Upper lobe of left lung (tissue), 6 donors: ENCODE data around the gene NMNAT1. TPM values are rescaled to one million over a fixed set of nuclear protein-coding genes. Genes with fewer than 3 reads are reported as not detected.

ENCODE experiments used
- ATAC-seq, 2 donors: fragments of 200-7000 bp; cut with Tn5 transposase; one replicate each; pipeline ENCODE4 v1.9.1; 2022; ENCODE audit warnings: mild to moderate bottlenecking in 2 of 2, moderate library complexity in 2 of 2; ENCODE audit not compliant: low FRiP score in 2 of 2
- DNase-seq, 2 donors: peaks; one replicate each; pipeline ENCODE4 v3.0.0-alpha.2; 2019 to 2020
- H3K27ac ChIP-seq, 4 donors: fragments of 200-600 bp; sonication (generic); one replicate each; pipeline ENCODE4 v1.5.1; 2016 to 2019
- H3K27me3 ChIP-seq, 4 donors: fragments of 200-600 bp; sonication (generic); one replicate each; pipeline ENCODE4 v1.5.1; 2017 to 2019
- H3K36me3 ChIP-seq, 4 donors: fragments of 200-600 bp; sonication (generic); one replicate each; pipeline ENCODE4 v1.5.1; 2016 to 2019
- H3K4me1 ChIP-seq, 4 donors: fragments of 200-600 bp; sonication (generic); one replicate each; pipeline ENCODE4 v1.5.1; 2018 to 2019
- H3K4me3 ChIP-seq, 4 donors: fragments of 200-600 bp; sonication (generic); one replicate each; pipeline ENCODE4 v1.5.1; 2017 to 2019; ENCODE audit warnings: mild to moderate bottlenecking in 2 of 4, moderate library complexity in 1 of 4
- H3K9me3 ChIP-seq, 4 donors: fragments of 200-600 bp; sonication (generic); one replicate each; pipeline ENCODE4 v1.5.1; 2018 to 2019
- EP300 ChIP-seq, 4 donors: sonication (generic); formaldehyde crosslinking; IDR thresholded peaks; one replicate each; pipeline ENCODE4 v1.5.1; 2017; ENCODE audit warnings: antibody characterized with exemption in 4 of 4, control low read depth in 2 of 4
- POLR2A ChIP-seq, 4 donors: fragments of 450-650 bp; IDR thresholded peaks; one replicate each; pipeline ENCODE4 v1.5.1; 2016 to 2017; ENCODE audit warnings: antibody characterized with exemption in 4 of 4, mild to moderate bottlenecking in 2 of 4
- POLR2AphosphoS5 ChIP-seq, 2 donors: sonication (generic); formaldehyde crosslinking; IDR thresholded peaks; one replicate each; pipeline ENCODE4 v1.5.1; 2017; ENCODE audit warnings: antibody characterized with exemption in 2 of 2
- WGBS, 2 donors: methylation state at CpG; one replicate each; pipeline ENCODE4 v1.1.5; 2017 to 2018; 5-methylcytosine and 5-hydroxymethylcytosine counted together
- total RNA-seq, 6 donors: library from RNA; depleted of rRNA in 4 of 6; stranded (reverse); fragments of >200 nt in 4 of 6; gene quantifications; one replicate each; pipeline versions ENCODE4 v1.1.0 to v1.2.1, GENCODE V29; 2016 to 2021
- TF ChIP-seq, protein P1 (sequence below), 6 experiments: fragments of 450-650 bp in 4 of 6; fragments of 200-600 bp in 2 of 6; sonication (generic) in 2 of 6; IDR thresholded peaks; one replicate each; pipeline ENCODE4 v1.5.1; 2016 to 2019; ENCODE audit warnings: antibody characterized with exemption in 6 of 6
- donor health status: DM: no; HTN: no; CAD: no; lungs with moderate emphysema.
- donor health status: DM: no; HTN: yes; CAD: no; lungs with severe emphysema.

The NMNAT1 gene
- total RNA-seq, 6 donors from 2014 or later, result 4.6 to 13.6 (median 8.5) TPM

- 81 to 88% methylated on average over 10 to 12 of the region's 12 CpGs for WGBS, 2 donors
- H3K27me3 ChIP-seq, result no peaks in the 10 kb centered on the region
- no peak for ATAC-seq
- no peaks in the 10 kb centered on the region for H3K9me3 ChIP-seq
- no peak overlapping the region for H3K4me3 ChIP-seq
- TF ChIP-seq EP300 (IDR thresholded peaks at IDR 0.05) (no peak), POLR2A (IDR thresholded peaks at IDR 0.05) (no peak), POLR2AphosphoS5 (IDR thresholded peaks at IDR 0.05) (no peak)
- TF ChIP-seq, protein P1, sequence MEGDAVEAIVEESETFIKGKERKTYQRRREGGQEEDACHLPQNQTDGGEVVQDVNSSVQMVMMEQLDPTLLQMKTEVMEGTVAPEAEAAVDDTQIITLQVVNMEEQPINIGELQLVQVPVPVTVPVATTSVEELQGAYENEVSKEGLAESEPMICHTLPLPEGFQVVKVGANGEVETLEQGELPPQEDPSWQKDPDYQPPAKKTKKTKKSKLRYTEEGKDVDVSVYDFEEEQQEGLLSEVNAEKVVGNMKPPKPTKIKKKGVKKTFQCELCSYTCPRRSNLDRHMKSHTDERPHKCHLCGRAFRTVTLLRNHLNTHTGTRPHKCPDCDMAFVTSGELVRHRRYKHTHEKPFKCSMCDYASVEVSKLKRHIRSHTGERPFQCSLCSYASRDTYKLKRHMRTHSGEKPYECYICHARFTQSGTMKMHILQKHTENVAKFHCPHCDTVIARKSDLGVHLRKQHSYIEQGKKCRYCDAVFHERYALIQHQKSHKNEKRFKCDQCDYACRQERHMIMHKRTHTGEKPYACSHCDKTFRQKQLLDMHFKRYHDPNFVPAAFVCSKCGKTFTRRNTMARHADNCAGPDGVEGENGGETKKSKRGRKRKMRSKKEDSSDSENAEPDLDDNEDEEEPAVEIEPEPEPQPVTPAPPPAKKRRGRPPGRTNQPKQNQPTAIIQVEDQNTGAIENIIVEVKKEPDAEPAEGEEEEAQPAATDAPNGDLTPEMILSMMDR (IDR thresholded peaks at IDR 0.05), result no peak
- H3K36me3 ChIP-seq, result peaks cover 0 to 4% (median 0%) of the 10 kb centered on the region in 4 donors
- no peak for DNase-seq
- H3K4me1 ChIP-seq, result no peaks in the 10 kb centered on the region
- no peak overlapping the region for H3K27ac ChIP-seq
Measured at GRCh38 chr1:9960706-9961562, 17.7 kb downstream of the NMNAT1 start.

- peak overlapping the region in 1 of 4 donors; percentile 39 for H3K27ac ChIP-seq
- no peak for ATAC-seq
- WGBS, 2 donors, result 85 to 86% methylated on average over 5 of the region's 5 CpGs
Measured at GRCh38 chr1:9984253-9984652, 41.0 kb downstream of the NMNAT1 start.

DNA sequence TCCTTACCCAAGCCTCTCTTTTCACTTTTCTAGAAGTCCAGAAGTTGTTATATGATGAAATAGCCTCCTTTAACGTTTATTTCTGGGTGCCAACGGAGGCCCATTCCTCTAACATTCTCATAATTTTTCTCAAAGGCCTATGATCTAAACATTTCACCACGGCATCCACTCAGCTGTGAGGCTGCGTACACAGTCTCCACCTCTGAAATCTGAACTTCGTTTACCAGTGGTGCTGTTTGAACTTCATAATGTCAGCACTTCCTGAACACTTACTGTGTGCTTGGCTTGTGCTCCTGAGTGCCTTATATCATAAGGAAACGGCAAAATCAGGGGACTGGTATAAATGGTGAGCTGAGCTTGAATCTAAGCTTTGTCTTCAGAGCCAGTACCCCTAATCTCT is 41.7 kb downstream of the NMNAT1 start:
- no peak overlapping the region for H3K4me3 ChIP-seq
- TF ChIP-seq, protein P1 (IDR thresholded peaks at IDR 0.05), result no peak
- no peak for TF ChIP-seq POLR2A (IDR thresholded peaks at IDR 0.05)
- TF ChIP-seq POLR2AphosphoS5 (IDR thresholded peaks at IDR 0.05), result no peak
- TF ChIP-seq EP300 (IDR thresholded peaks at IDR 0.05), result no peak
- H3K27ac ChIP-seq, result peak overlapping the region in 1 of 4 donors; percentile 16
- 39 to 47% methylated on average over 6 of the region's 6 CpGs for WGBS, 2 donors
- peaks cover 0 to 8% (median 0%) of the 10 kb centered on the region in 4 donors for H3K4me1 ChIP-seq
- no peaks in the 10 kb centered on the region for H3K27me3 ChIP-seq
- ATAC-seq (no peak), DNase-seq (no peak)
- peaks cover 5 to 33% (median 20%) of the 10 kb centered on the region in 4 donors for H3K36me3 ChIP-seq
- no peaks in the 10 kb centered on the region for H3K9me3 ChIP-seq

More at GRCh38 chr1:9984253-9984652, 41.0 kb downstream of the NMNAT1 start:
- Histone ChIP-seq H3K4me1 (peaks cover 0 to 3% (median 0%) of the 10 kb centered on the region in 4 donors), H3K9me3 (no peaks in the 10 kb centered on the region), H3K27me3 (no peaks in the 10 kb centered on the region), H3K36me3 (peaks cover 5 to 36% (median 20%) of the 10 kb centered on the region in 4 donors), H3K4me3 (no peak overlapping the region)
- TF ChIP-seq POLR2AphosphoS5 (IDR thresholded peaks at IDR 0.05), result no peak
- no peak for TF ChIP-seq EP300 (IDR thresholded peaks at IDR 0.05)
- no peak for TF ChIP-seq POLR2A (IDR thresholded peaks at IDR 0.05)
- no peak for DNase-seq

GRCh38 chr1:9989773-9990172 is 46.5 kb downstream of the NMNAT1 start:
- no peaks in the 10 kb centered on the region for H3K9me3 ChIP-seq
- 96 to 97% methylated on average over 5 of the region's 5 CpGs for WGBS, 2 donors
- H3K4me1 ChIP-seq, result peaks cover 0 to 17% (median 0%) of the 10 kb centered on the region in 4 donors
- no peak for ATAC-seq
- no peak for DNase-seq
- no peaks in the 10 kb centered on the region for H3K36me3 ChIP-seq
- no peak for TF ChIP-seq EP300 (IDR thresholded peaks at IDR 0.05)
- TF ChIP-seq, protein P1 (IDR thresholded peaks at IDR 0.05), result no peak
- H3K27ac ChIP-seq, result no peak overlapping the region
- no peak overlapping the region for H3K4me3 ChIP-seq
- no peaks in the 10 kb centered on the region for H3K27me3 ChIP-seq

DNA sequence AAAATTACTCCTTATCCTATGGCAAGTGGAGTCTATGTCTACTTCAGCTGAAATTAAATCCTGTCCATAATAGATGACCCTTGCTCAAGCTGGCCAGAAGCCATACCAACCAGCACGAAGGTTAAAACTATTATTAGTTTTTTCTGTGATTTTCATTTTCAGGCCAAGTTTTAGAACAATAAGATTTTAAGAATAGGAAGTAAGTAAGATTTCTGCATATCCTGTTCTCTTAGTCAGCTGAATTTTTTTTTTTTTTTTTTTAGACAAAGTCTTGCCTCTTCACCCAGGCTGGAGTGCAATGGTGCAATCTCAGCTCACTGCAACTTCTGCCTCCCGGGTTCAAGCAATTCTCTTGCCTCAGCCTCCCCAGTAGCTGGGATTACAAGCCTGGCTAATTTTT is 47.7 kb downstream of the NMNAT1 start:
- TF ChIP-seq, protein P1 (IDR thresholded peaks at IDR 0.05), result no peak
- no peak for TF ChIP-seq POLR2A (IDR thresholded peaks at IDR 0.05)
- no peak for TF ChIP-seq POLR2AphosphoS5 (IDR thresholded peaks at IDR 0.05)
- TF ChIP-seq EP300 (IDR thresholded peaks at IDR 0.05), result no peak
- Histone ChIP-seq H3K4me3 (no peak overlapping the region), H3K4me1 (peaks cover 0 to 17% (median 0%) of the 10 kb centered on the region in 4 donors), H3K36me3 (no peaks in the 10 kb centered on the region), H3K27me3 (no peaks in the 10 kb centered on the region), H3K9me3 (no peaks in the 10 kb centered on the region), H3K27ac (peak overlapping the region; percentile 25 to 70 (median 49))
- WGBS, 2 donors, result 18 to 38% methylated on average over 2 of the region's 2 CpGs
- peak in 1 of 2 donors; percentile 67 for ATAC-seq
- peak in 1 of 2 donors; percentile 30 for DNase-seq
